GM18873 (cell line): Measurements from ENCODE around the gene SLCO1C1.

Experiments used
- ATAC-seq: cut with Tn5 transposase; IDR thresholded peaks from one replicate; pipeline ENCODE4 v1.9.1; 2021; ENCODE audit warnings: mild to moderate bottlenecking, moderate library complexity, moderate number of reproducible peaks; ENCODE audit not compliant: unreplicated experiment, low FRiP score

Gene SLCO1C1

DNA sequence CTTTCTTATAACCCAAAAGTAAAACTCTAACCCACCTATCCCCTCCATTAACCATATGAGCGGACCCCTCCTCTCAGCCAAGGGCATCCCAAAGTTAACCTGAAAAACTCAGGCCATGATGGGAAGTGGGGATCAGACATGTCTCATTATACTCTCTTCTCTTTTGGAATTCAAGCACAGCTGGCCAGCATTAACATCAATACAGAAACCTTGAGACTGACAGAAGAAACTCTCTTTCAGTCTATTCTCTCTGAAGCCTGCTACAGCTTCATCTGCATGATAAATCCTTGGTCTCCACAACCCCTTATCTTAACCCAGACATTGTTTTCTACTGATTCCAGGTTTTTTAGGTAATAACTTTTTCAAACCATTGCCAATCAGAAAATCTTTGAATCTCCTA is 97.8 kb downstream of the SLCO1C1 start:
- no peak for ATAC-seq

DNA sequence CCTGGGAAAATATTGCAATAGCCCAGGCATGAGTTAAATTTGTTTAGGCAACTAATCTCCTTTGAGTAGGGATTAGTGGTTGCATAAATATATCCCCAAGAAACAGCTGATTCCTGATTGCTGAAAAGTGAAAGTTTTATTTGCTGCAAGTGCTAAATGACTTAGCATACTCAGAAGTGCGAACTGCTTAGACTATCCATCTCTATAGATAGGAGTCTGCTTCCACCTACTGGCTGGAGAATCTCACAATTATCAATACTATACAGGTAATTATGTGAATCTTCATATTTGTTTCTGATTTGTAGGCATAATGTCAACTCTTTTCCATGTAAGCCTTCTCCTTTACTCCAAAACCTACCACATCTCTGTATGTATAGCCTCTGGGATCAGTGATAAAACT is 103.4 kb downstream of the SLCO1C1 start:
- no peak for ATAC-seq

DNA sequence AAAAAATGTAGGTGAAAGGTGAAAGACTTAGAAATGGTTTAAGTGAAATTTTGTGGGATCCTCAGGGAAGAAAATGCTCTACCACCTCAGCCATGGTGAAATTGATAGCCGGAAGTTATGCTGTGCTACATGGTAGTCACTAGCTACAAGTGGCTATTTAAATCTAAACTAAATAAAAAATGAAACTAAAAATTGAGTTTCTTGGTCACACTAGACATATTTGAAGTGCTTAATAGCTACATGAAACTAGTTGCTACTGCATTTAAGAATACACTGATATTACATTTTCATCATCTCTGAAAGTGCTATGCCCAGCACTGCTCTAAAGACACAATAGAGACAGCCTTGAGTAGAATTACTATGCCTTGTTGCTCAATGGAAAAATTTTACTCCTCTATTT is 105.0 kb downstream of the SLCO1C1 start:
- ATAC-seq: no peak

DNA sequence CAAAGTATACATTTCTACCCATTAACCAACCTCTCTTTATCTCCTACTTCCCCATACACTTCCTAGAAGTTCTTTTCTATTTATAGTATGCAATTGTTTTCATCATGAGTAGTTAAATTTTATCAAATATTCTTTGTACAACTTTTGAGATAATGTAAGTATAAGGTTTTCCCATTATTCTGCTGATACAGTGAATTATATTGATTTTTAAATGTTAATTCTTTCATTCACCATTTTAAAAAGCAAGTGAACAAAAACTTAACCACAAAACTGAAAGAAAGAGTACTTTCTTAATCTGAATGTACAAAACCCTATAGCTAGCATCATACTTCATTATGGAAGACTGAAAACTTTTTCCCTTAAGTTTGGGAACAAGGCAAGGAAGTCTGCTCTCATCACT is 105.9 kb downstream of the SLCO1C1 start:
- no peak for ATAC-seq
